Cardiac muscle cell (in vitro differentiated cells and primary cell): ENCODE measurements around the gene PCDHB4. TPM values are rescaled to one million over a fixed set of nuclear protein-coding genes. Genes with fewer than 3 reads are reported as not detected.
"Not testable (repeated sequence)": the region's sequence is repeated elsewhere in the genome, so short reads cannot be mapped to it uniquely, and the experiment has no call there.

Source experiments
- DNase-seq, 2 donors: peaks; one replicate each; pipeline versions ENCODE4 v3.0.0 to v3.0.0-alpha.2; 2010 to 2017; ENCODE audit warnings: low read depth in 1 of 2, low spot score in 1 of 2
- H3K27ac ChIP-seq: fragments of 200-600 bp; sonication (generic); 2 replicates; pipeline ENCODE4 v1.5.1; 2016
- H3K27me3 ChIP-seq: fragments of 200-600 bp; sonication (generic); 2 replicates; pipeline ENCODE4 v1.6.0; 2016; ENCODE audit warnings: control low read depth
- H3K36me3 ChIP-seq: fragments of 200-600 bp; sonication (generic); 2 replicates; pipeline ENCODE4 v1.5.1; 2016; ENCODE audit warnings: control low read depth
- H3K4me1 ChIP-seq: fragments of 200-600 bp; sonication (generic); 2 replicates; pipeline ENCODE4 v1.8.1; 2017; ENCODE audit warnings: low read depth, mild to moderate bottlenecking, mixed run types
- H3K4me3 ChIP-seq: fragments of 200-600 bp; sonication (generic); 2 replicates; pipeline ENCODE4 v1.5.1; 2016; ENCODE audit warnings: mild to moderate bottlenecking
- H3K9me3 ChIP-seq: fragments of 200-600 bp; sonication (generic); 2 replicates; pipeline ENCODE4 v1.5.1; 2017; ENCODE audit warnings: low read depth, mild to moderate bottlenecking, control low read depth
- CTCF ChIP-seq: IDR thresholded peaks from 2 replicates; pipeline ENCODE4 v1.5.1; 2012; ENCODE audit warnings: low read depth, mild to moderate bottlenecking, low read length
- polyA plus RNA-seq: library from polyadenylated mRNA; unstranded; fragments of >200 nt; fragmentation: Nextera tagmentation; extraction: Ambion mirVana; gene quantifications from 2 replicates; pipeline ENCODE4 v1.2.1, GENCODE V29; 2016
- total RNA-seq: library from RNA; depleted of rRNA; stranded (reverse); fragments of >200 nt; gene quantifications from 2 replicates; pipeline ENCODE4 v1.2.3, GENCODE V29; 2016

PCDHB4 gene
- total and polyA plus RNA-seq, 2 experiments from 2014 or later: 0.75 to 5.2 TPM

GRCh38 chr5:141149812-141150211 lies 28.2 kb downstream of the PCDHB4 start, which contains the start of gene PCDHB6:
PCDHB6 (plus strand) TSS chr5:141150057; CDS start chr5:141150258, 201 bp downstream.
- Histone ChIP-seq H3K27ac (no peak within 1 kb of the TSS), H3K4me1 (no peaks in the 10 kb centered on the region), H3K4me3 (no peak within 1 kb of the TSS), H3K36me3 (no peaks in the 10 kb centered on the region), H3K27me3 (no peaks in the 10 kb centered on the region), H3K9me3 (no peaks in the 10 kb centered on the region)
- peak in 1 of 2 donors; percentile 2 for DNase-seq
- TF ChIP-seq CTCF: peak; percentile 6

- H3K9me3 ChIP-seq: no peaks in the 10 kb centered on the region
- DNase-seq: no peak
- no peaks in the 10 kb centered on the region for H3K27me3 ChIP-seq
- no peak for TF ChIP-seq CTCF
- no peak overlapping the region for H3K4me3 ChIP-seq
- no peaks in the 10 kb centered on the region for H3K36me3 ChIP-seq
- H3K27ac ChIP-seq: no peak overlapping the region
- no peaks in the 10 kb centered on the region for H3K4me1 ChIP-seq
These were observed 28.8 kb downstream of the PCDHB4 start for GRCh38 chr5:141150224-141150992.

GRCh38 chr5:141150993-141151325 lies 29.3 kb downstream of the PCDHB4 start:
- no peak overlapping the region for H3K4me3 ChIP-seq
- no peaks in the 10 kb centered on the region for H3K27me3 ChIP-seq
- DNase-seq: no peak
- H3K4me1 ChIP-seq: no peaks in the 10 kb centered on the region
- no peak for TF ChIP-seq CTCF
- no peaks in the 10 kb centered on the region for H3K36me3 ChIP-seq
- no peaks in the 10 kb centered on the region for H3K9me3 ChIP-seq
- no peak overlapping the region for H3K27ac ChIP-seq

- not testable (repeated sequence) for H3K4me3 ChIP-seq, DNase-seq, H3K27me3 ChIP-seq, H3K27ac ChIP-seq, H3K9me3 ChIP-seq, H3K36me3 ChIP-seq, H3K4me1 ChIP-seq
These were observed 30.0 kb downstream of the PCDHB4 start for GRCh38 chr5:141151632-141152031.

- not testable (repeated sequence) for H3K9me3 ChIP-seq, H3K36me3 ChIP-seq, DNase-seq, H3K4me1 ChIP-seq, H3K4me3 ChIP-seq, H3K27me3 ChIP-seq, H3K27ac ChIP-seq
These were observed 30.5 kb downstream of the PCDHB4 start for GRCh38 chr5:141152096-141152495.

- H3K27me3 ChIP-seq: no peaks in the 10 kb centered on the region
- peak in 1 of 2 donors; percentile 7 for DNase-seq
- H3K27ac ChIP-seq: no peak overlapping the region
- H3K4me3 ChIP-seq: no peak overlapping the region
- no peaks in the 10 kb centered on the region for H3K36me3 ChIP-seq
- no peaks in the 10 kb centered on the region for H3K4me1 ChIP-seq
- H3K9me3 ChIP-seq: no peaks in the 10 kb centered on the region
- no peak for TF ChIP-seq CTCF
These were observed 34.1 kb downstream of the PCDHB4 start for GRCh38 chr5:141155540-141156374.

GRCh38 chr5:141157356-141157755 lies 35.7 kb downstream of the PCDHB4 start:
- not testable (repeated sequence) for H3K27me3 ChIP-seq, H3K4me1 ChIP-seq, H3K36me3 ChIP-seq, H3K4me3 ChIP-seq, H3K9me3 ChIP-seq, DNase-seq, H3K27ac ChIP-seq

- H3K36me3 ChIP-seq, H3K4me3 ChIP-seq, H3K27ac ChIP-seq, H3K27me3 ChIP-seq, H3K4me1 ChIP-seq, DNase-seq, H3K9me3 ChIP-seq: not testable (repeated sequence)
These were observed 36.3 kb downstream of the PCDHB4 start for GRCh38 chr5:141157901-141158300.
